Heart left ventricle (tissue), 16 donors: ENCODE measurements around the gene SLCO3A1. TPM values are rescaled to one million over a fixed set of nuclear protein-coding genes. Genes with fewer than 3 reads are reported as not detected.
A peak's percentile ranks its signal among the peaks of the same experiment; 100 is the strongest.

ENCODE experiments used
- ATAC-seq, 4 donors: fragments of 200-7000 bp; cut with Tn5 transposase; one replicate each; pipeline ENCODE4 v1.9.1; 2020 to 2022; ENCODE audit warnings: moderate library complexity in 4 of 4, mild to moderate bottlenecking in 3 of 4, moderate number of reproducible peaks in 1 of 4
- DNase-seq, 5 donors: peaks; one replicate each; pipeline ENCODE4 v3.0.0-alpha.2; 2020
- H3K27ac ChIP-seq, 12 donors: fragments of 200-600 bp; sonication (generic) in 4 of 12; one replicate each; pipeline versions ENCODE4 v1.5.0 to v1.8.0; 2016 to 2022; ENCODE audit warnings: mild to moderate bottlenecking in 2 of 12
- H3K27me3 ChIP-seq, 9 donors: fragments of 200-600 bp; sonication (generic) in 2 of 9; one replicate each; pipeline versions ENCODE4 v1.5.1 to v1.8.0; 2016 to 2022; ENCODE audit warnings: mild to moderate bottlenecking in 3 of 9
- H3K36me3 ChIP-seq, 9 donors: fragments of 200-600 bp; sonication (generic) in 2 of 9; one replicate each; pipeline versions ENCODE4 v1.5.0 to v1.8.0; 2018 to 2022; ENCODE audit warnings: mild to moderate bottlenecking in 2 of 9
- H3K4me1 ChIP-seq, 12 donors: fragments of 200-600 bp; sonication (generic) in 4 of 12; one replicate each; pipeline versions ENCODE4 v1.5.0 to v1.8.0; 2016 to 2022; ENCODE audit warnings: mild to moderate bottlenecking in 3 of 12
- H3K4me3 ChIP-seq, 12 donors: fragments of 200-600 bp; sonication (generic) in 4 of 12; one replicate each; pipeline versions ENCODE4 v1.5.0 to v1.8.0; 2017 to 2022; ENCODE audit warnings: mild to moderate bottlenecking in 9 of 12, moderate library complexity in 4 of 12
- H3K9me3 ChIP-seq, 12 donors: fragments of 200-600 bp; sonication (generic) in 4 of 12; one replicate each; pipeline versions ENCODE4 v1.5.0 to v1.8.0; 2016 to 2022; ENCODE audit warnings: mild to moderate bottlenecking in 1 of 12
- CTCF ChIP-seq, 12 donors: fragments of 200-600 bp; sonication (generic) in 4 of 12; IDR thresholded peaks; one replicate each; pipeline versions ENCODE4 v1.5.0 to v1.8.0; 2018 to 2022; ENCODE audit warnings: antibody characterized with exemption in 12 of 12, mild to moderate bottlenecking in 5 of 12
- POLR2A ChIP-seq, 2 donors: fragments of 450-650 bp; IDR thresholded peaks; one replicate each; pipeline ENCODE4 v1.6.1; 2017; ENCODE audit warnings: antibody characterized with exemption in 2 of 2, mild to moderate bottlenecking in 2 of 2, moderate library complexity in 2 of 2
- WGBS, 4 donors: extraction: QIAGEN DNeasy Blood & Tissue Kit in 2 of 4; methylation state at CpG; one replicate each; pipeline versions ENCODE4 v1.1.5 to v1.1.7; 2013 to 2018; 5-methylcytosine and 5-hydroxymethylcytosine counted together
- intact Hi-C, 10 donors: fragments of 100-400 bp; cut with DNase I; formaldehyde crosslinking; loops; one replicate each; pipeline versions ENCODE4 v1.11.1 to v1.14.2; 2022
- polyA plus RNA-seq, 2 donors: library from polyadenylated mRNA; stranded (reverse); fragments of 200-250 nt; gene quantifications; one replicate each; pipeline ENCODE4 v1.2.3, GENCODE V29; 2013
- total RNA-seq, 9 donors: library from RNA; depleted of rRNA in 2 of 9; stranded (reverse); fragments of >200 nt in 2 of 9; fragmentation: NEBNext Ultra II Directional in 3 of 9; extraction: Animal tissue kit (Norgen Biotek cat#: 25700) in 3 of 9; gene quantifications; one replicate each; pipeline versions ENCODE4 v1.1.0 to v1.2.4, GENCODE V29; 2016 to 2023
- donor health status: ischemic (EF 13 %, LVEDD 7.1; RV severe dilation, severe dysfunction).
- donor health status: healthy with polysubstance abuse.
- donor health status: DM: no; HTN: yes; CAD: no.
- donor health status: DM: no; HTN: no; CAD: no.
- donor health status: ischemic (EF 25% LVEDD 6.9; RV normal size, moderate dysfunction).
- donor health status: ischemic (EF 25% LVEDD 5.7; RV mildly dilated, moderate dysfunction).
- donor health status: healthy.
- donor health status: DM: yes; HTN: yes; CAD: no.
- donor health status: ischemic (EF 35%, LVEDD 5.7; RV mildly dilated, moderate dysfunction).
- donor health status: nonischemic (EF 11% LVEDD 7.7; RV severe dilation, severe dysfunction).
- donor health status: DM: yes; HTN: yes; CAD: no.
- donor health status: PGD.
- donor health status: ischemic (EF 29% LVEDD 5.4; RV normal size, mild dysfunction).
- donor health status: nonischemic (EF 23%, LVEDD 6.1; RV moderate dilation, normal function).

SLCO3A1 gene
- total and polyA plus RNA-seq, 11 donors: 26.3 to 64.2 (median 50.2) TPM

GRCh38 chr15:92123962-92124656 is 270.6 kb downstream of the SLCO3A1 start:
- ATAC-seq (peak in 2 of 4 donors; percentile 29 to 42), DNase-seq (no peak)
- TF ChIP-seq POLR2A (IDR thresholded peaks at IDR 0.05): no peak
- TF ChIP-seq CTCF (IDR thresholded peaks at IDR 0.05): no peak
- H3K27me3 ChIP-seq: no peaks in the 10 kb centered on the region
- peaks cover 0 to 84% (median 57%) of the 10 kb centered on the region in 9 donors for H3K36me3 ChIP-seq
- no peaks in the 10 kb centered on the region for H3K9me3 ChIP-seq
- H3K4me1 ChIP-seq: peaks cover 0 to 34% (median 14%) of the 10 kb centered on the region in 12 donors
- intact Hi-C loops: no loop called here
- no peak overlapping the region for H3K27ac ChIP-seq
- 58 to 69% (median 62%) methylated on average over 6 of the region's 6 CpGs for WGBS, 4 donors
- no peak overlapping the region for H3K4me3 ChIP-seq

GRCh38 chr15:92124657-92125010 is 271.1 kb downstream of the SLCO3A1 start:
- no peak for DNase-seq
- intact Hi-C loops: no loop called here
- no peak overlapping the region for H3K27ac ChIP-seq
- peaks cover 0 to 29% (median 9%) of the 10 kb centered on the region in 12 donors for H3K4me1 ChIP-seq
- peak in 2 of 4 donors; percentile 33 to 46 for ATAC-seq
- TF ChIP-seq POLR2A (IDR thresholded peaks at IDR 0.05) (no peak), CTCF (IDR thresholded peaks at IDR 0.05) (no peak)
- H3K9me3 ChIP-seq: no peaks in the 10 kb centered on the region
- WGBS, 4 donors: 45 to 64% (median 62%) methylated on average over 3 of the region's 3 CpGs
- H3K36me3 ChIP-seq: peaks cover 0 to 90% (median 62%) of the 10 kb centered on the region in 9 donors
- no peaks in the 10 kb centered on the region for H3K27me3 ChIP-seq
- H3K4me3 ChIP-seq: no peak overlapping the region

GRCh38 chr15:92128788-92129187 is 275.3 kb downstream of the SLCO3A1 start:
- Histone ChIP-seq H3K9me3 (no peaks in the 10 kb centered on the region), H3K4me3 (no peak overlapping the region), H3K27ac (no peak overlapping the region), H3K36me3 (peaks cover 0 to 81% (median 64%) of the 10 kb centered on the region in 9 donors), H3K4me1 (peaks cover 0 to 16% (median 1%) of the 10 kb centered on the region in 12 donors), H3K27me3 (no peaks in the 10 kb centered on the region)
- TF ChIP-seq CTCF (IDR thresholded peaks at IDR 0.05): no peak
- 93 to 96% (median 94%) methylated on average over 5 of the region's 5 CpGs for WGBS, 4 donors
- DNase-seq: no peak
- intact Hi-C loops: no loop called here
- ATAC-seq: no peak

- WGBS, 4 donors: 77 to 88% (median 83%) methylated on average over 2 of the region's 2 CpGs
- H3K36me3 ChIP-seq: peaks cover 0 to 89% (median 67%) of the 10 kb centered on the region in 9 donors
- intact Hi-C loops: no loop called here
Observed at GRCh38 chr15:92130244-92130643, 276.7 kb downstream of the SLCO3A1 start.

More at GRCh38 chr15:92130244-92130643, 276.7 kb downstream of the SLCO3A1 start:
- Histone ChIP-seq H3K27me3 (no peaks in the 10 kb centered on the region), H3K27ac (no peak overlapping the region), H3K4me3 (no peak overlapping the region), H3K9me3 (no peaks in the 10 kb centered on the region), H3K4me1 (peaks cover 0 to 5% (median 0%) of the 10 kb centered on the region in 12 donors)
- no peak for DNase-seq
- TF ChIP-seq CTCF (IDR thresholded peaks at IDR 0.05): no peak
- TF ChIP-seq POLR2A (IDR thresholded peaks at IDR 0.05): no peak
- no peak for ATAC-seq
